ENCODE measurements around the gene ATP10A.

The ATP10A gene

DNA sequence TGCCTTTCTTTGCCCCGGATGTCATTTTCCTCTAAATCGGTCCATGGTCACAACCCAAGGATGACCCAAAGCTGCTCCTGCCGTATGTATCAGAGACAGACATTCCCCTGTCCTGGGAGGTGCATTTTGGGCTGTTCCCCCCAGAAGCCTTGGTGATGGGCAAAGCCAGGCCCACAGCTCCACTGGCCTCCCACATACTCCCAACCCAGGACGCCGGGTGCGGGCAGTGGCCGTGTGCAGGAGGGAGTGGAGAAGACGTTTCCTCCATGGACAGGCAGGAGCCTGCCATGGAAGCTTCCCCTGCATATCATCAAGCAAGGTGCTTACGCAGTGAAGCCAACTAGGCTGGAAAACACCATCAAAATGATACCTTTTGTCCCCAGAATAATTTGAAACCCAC lies 175.0 kb downstream of the ATP10A start:
- Histone ChIP-seq H3K4me3 (no peak overlapping the region), H3K27ac (no peak overlapping the region)
- TF ChIP-seq, protein P1, sequence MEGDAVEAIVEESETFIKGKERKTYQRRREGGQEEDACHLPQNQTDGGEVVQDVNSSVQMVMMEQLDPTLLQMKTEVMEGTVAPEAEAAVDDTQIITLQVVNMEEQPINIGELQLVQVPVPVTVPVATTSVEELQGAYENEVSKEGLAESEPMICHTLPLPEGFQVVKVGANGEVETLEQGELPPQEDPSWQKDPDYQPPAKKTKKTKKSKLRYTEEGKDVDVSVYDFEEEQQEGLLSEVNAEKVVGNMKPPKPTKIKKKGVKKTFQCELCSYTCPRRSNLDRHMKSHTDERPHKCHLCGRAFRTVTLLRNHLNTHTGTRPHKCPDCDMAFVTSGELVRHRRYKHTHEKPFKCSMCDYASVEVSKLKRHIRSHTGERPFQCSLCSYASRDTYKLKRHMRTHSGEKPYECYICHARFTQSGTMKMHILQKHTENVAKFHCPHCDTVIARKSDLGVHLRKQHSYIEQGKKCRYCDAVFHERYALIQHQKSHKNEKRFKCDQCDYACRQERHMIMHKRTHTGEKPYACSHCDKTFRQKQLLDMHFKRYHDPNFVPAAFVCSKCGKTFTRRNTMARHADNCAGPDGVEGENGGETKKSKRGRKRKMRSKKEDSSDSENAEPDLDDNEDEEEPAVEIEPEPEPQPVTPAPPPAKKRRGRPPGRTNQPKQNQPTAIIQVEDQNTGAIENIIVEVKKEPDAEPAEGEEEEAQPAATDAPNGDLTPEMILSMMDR (IDR thresholded peaks at IDR 0.05) = no peak
- DNase-seq (ENCODE audit: low spot score) = no peak

DNA sequence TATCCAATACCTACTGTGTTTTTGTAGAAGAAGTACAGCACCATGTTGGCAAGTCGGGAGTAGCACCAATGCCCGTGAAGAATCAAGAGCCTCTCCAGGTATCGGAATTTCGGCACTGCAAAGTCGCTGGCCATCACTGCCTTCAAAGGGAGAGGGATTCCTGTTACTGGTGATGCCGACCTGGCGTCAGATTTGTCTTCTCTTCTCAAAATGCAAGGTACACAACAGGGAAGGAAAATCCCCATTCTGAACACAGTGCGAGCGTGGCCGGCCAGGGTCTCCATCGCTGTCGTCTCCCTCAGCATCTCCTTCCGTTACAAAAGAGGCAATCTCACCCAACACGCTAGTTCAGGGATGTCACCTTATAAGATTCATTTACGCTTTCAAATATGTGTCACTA lies 175.4 kb downstream of the ATP10A start:
- H3K27ac ChIP-seq = peak overlapping the region in 1 of 2 donors; percentile 21
- no peak overlapping the region for H3K4me3 ChIP-seq
- DNase-seq (ENCODE audit: low spot score) = no peak
- TF ChIP-seq, protein P1 (IDR thresholded peaks at IDR 0.05) = no peak

DNA sequence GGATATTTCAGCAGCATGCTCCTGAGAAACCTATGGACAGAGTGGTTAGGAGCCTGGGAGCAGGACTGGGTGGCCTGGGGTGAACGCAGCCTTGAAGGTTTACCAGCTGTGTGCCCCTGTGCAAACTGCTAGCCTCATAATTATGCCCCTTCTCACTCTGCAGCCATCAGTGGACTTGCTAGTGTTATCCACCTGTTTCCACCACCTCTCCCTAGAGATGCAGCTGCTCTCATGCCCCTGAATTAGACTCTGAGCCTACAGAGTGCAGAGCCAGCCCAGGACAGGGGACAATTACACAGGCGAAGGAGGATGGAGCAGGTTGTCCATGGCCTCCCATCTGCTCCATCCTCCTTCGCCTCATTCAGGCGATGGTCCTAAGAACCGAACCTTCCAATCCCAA lies 175.9 kb downstream of the ATP10A start:
- DNase-seq (ENCODE audit: low spot score) = no peak
- TF ChIP-seq, protein P1 (IDR thresholded peaks at IDR 0.05) = no peak
- no peak overlapping the region for H3K4me3 ChIP-seq
- peak overlapping the region in 1 of 2 donors; percentile 21 for H3K27ac ChIP-seq

DNA sequence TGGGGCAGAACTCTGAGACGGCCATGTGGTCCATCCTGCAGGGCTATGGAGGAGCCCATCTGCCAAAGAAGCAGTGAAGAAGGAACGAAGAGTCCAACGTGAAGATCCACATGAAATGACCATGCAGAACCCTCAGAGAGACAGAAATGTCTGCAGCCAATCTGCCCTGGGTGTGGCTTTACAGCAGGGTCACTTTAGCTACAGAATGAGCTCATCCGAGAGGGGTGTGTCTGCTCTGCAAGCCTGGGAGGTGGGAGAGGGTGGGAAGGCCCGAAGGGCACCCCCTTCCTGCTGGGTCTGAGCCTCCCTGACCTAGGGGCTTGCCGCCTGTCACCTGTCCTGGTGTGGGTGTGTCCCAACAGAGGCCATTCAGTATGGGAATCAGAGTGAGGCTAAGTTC lies 176.3 kb downstream of the ATP10A start:
- Histone ChIP-seq H3K4me3 (no peak overlapping the region), H3K27ac (no peak overlapping the region)
- TF ChIP-seq, protein P1 (IDR thresholded peaks at IDR 0.05) = no peak
- DNase-seq (ENCODE audit: low spot score) = no peak

DNA sequence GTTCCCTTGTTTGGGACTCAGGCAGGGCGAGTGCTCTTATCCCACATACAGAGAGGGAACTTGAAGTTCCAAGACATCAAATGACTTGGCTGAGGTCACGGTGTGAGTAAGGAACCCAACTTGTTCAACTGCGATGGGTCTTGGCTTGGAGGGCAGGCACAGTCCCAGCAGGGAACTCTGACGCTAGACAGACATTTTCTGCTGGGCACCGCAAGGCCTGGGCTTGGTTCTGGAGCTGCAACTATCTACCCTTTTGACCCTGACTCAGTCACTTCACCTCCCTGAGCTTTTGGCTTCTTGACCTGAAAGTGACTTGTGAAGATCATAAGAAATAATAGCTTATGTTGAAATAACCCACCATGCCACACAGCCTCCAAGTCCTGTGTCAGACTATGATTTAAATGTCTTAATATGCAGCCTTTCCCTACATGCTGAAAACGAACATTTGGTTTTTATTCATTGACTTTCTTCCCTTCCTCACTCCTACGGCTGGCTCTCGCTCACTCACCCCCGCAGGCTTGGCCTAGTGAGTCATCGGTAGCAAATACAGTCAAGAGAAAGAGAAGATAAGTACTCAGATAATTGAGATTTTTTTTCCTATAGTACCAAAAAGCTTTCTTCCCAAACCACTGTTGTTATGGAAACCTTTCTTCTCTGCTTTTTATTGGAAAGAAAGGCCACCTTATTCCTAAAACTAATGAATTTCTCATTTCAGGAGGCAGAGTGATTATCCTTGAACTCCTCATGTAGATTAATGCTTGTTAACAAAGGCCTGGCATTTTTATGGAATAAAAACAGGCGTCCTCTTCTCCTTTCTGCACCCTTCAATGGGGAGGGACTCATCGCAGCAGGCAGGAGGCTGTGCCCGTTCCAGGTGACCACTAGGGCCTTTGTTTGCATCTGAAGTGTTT lies 178.4 kb downstream of the ATP10A start:
- DNase-seq (ENCODE audit: low spot score) = peak; percentile 89
- Histone ChIP-seq H3K27ac (peak overlapping the region; percentile 58 to 85), H3K4me3 (no peak overlapping the region)
- TF ChIP-seq, protein P1 (IDR thresholded peaks at IDR 0.05) = no peak

DNA sequence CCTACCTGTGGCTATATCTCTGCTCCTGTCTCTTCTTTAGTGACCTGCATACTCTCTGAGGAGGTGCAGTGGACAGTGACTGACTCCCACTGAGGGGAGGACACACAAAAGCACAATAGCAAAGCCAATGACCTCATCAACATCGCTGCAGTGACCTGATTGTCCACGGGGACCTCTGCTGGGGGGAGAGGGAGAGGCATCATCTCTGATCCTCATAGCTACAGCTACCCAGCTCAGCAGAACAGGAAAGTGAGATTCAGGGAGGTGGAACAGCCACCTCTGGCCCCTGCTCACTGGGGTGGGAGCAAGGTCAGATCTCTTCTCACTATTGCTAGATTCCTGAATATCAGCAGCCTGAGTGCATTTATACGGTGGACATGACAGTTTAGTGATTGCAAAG lies 179.2 kb downstream of the ATP10A start:
- peak; percentile 69 for DNase-seq (ENCODE audit: low spot score)
- H3K4me3 ChIP-seq = peak overlapping the region; percentile 0
- peak overlapping the region; percentile 58 to 85 for H3K27ac ChIP-seq
- TF ChIP-seq, protein P1 (IDR thresholded peaks at IDR 0.05) = no peak

DNA sequence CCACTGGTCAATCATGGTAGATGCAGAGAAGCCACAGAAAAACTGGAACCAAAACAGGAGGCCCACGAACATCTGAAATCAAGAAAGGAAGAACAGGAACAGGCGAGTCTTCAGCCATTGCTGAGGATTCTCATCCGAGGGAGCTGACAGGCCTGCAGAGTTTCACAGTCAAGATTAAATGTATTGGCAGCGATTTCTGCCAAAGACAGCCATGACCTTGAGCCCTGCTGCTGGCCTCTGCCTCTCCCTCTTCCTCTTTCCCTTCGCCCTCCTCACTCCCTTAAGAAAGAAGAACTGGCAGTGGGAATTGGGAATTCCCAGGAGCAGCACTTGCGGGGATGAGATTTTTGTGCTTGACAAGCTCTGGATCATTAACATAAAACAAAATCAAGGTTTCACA lies 179.7 kb downstream of the ATP10A start:
- H3K4me3 ChIP-seq = no peak overlapping the region
- H3K27ac ChIP-seq = peak overlapping the region; percentile 58 to 85
- DNase-seq (ENCODE audit: low spot score) = peak; percentile 41
- TF ChIP-seq, protein P1 (IDR thresholded peaks at IDR 0.05) = no peak
